GM19467 (cell line): ENCODE data around the gene CTXND1.

Experiments
- ATAC-seq: cut with Tn5 transposase; IDR thresholded peaks from one replicate; pipeline ENCODE4 v1.9.1; 2021; ENCODE audit warnings: mild to moderate bottlenecking, moderate library complexity; ENCODE audit not compliant: unreplicated experiment

Gene CTXND1

GRCh38 chr15:80183306-80183705, 68.7 kb downstream of the CTXND1 start:
- ATAC-seq: no peak

DNA sequence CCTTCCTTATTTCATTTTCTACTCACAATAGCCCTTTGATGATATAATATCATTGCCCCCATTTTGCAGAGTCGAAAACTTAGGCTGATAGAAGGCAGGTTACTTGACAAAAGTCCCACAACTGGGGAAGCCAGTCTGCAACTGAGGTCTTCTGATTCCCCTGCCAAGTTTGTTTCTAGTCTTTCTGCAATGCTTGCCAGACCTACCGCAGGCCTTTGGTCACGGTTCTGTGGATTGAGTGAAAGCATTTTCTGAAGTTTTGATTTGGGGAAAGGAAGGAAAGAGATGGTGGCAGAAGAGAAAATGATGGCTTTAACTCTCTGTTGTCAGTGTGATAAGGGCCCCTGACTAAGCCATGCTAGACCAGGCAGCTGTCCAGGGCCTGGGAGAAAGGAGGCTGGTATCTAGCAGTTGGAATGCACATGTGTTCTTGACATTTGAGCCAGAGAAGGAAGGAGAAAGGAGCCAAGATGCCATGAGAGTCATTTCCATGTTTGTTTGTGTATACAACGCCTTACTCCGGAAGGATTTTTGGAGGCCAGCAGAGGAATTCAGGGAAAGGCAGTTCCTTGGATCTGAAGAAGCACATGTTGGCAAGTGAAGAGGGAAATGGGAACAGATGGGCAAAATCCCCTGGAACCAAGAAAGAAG, 69.3 kb downstream of the CTXND1 start:
- ATAC-seq: no peak

GRCh38 chr15:80180986-80181385, 71.0 kb downstream of the CTXND1 start:
- ATAC-seq: no peak

DNA sequence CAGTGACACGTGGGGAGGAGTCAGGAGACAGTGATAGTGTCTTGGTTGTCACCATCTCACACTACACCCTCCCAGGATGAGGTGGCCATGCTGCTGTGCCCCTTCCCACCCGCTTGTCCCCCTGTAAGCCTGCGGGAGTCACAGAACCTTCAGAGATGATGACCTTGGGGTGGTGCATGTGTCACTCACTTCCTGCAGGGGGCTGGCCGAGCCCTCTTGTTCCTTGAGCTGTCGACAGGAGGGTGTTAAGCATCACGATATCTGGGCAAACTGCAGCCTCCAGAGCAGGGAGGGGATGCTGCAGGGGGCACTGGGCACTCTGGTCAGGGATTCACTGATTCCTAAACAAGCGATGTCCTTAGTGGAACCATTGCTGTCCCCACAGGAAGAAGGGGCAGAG, 71.5 kb downstream of the CTXND1 start:
- ATAC-seq: no peak

- no peak for ATAC-seq
These were observed 72.1 kb downstream of the CTXND1 start for GRCh38 chr15:80179935-80180334.

DNA sequence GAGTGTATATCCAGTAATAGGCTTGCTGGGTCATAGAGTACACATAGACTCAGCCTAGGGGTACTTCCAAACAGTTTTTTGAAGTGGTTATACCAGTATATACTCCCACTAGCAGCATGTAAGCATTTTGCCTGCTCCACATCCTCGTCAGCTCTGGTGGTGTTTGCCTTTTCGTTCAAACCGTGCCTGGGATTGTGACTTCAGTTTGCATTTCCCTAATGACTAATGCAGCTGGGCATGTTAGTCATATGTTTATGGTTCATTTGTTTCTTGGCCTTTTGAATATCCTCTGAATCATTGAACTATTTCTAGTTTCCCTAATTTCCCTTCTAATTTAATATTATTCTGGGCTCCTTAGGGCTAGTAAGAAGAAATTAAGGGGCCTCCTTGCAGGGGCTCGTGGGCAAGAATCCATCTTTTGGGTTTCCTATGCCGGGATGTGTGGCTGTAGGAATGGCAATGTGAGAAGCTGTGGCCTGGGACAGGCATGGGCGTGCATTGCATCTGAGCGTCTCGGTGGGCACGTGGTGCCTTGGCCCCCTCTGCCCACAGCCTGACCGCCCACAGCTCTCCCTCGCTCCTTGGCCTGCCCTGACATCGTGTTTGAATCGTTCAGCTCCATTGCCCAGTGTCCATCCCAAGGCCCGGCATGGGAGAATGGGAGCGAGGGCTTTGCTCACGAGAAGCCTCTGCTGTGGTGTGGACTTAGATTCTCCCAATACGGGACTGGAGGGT, 72.8 kb downstream of the CTXND1 start:
- no peak for ATAC-seq

- no peak for ATAC-seq
These were observed 74.9 kb downstream of the CTXND1 start for GRCh38 chr15:80177156-80177555.

DNA sequence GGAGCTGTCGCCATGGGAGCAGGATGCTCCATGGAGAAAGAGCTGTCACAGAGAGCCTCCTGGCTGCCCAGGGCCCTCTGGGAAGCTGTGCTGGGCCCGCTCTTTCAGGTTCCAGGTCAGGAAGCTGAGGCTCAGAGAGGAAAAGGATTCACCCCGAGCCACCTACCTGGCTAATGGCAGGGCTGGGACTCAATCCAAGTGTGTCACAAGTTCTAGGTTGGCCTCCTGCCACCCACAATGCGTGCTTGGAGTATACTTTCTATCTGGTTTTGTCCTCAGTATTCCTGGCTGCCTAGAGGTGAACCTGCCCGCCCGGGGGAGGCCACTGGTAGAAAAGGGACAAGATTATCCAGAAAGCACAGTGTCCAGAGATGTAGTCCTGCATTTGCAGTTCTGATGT, 75.6 kb downstream of the CTXND1 start:
- no peak for ATAC-seq

DNA sequence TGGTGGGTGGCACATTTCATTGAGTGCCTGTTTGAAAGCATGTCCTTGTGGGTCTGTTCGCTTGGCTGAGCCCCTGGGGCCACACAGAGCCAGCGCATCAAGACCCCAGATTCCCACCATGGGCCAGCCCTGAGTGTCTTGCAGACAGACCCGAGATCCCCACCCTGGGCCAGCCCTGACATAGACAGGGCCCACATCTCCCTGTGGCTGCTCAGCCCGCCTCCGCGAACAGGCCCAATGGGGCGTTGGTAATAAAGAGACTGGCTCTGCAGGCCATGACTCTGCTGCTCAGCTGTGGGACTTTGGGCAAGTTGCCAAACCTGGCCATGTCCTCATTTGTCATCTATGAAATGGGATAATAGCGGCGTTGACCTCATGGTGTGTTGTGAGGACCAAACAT, 76.6 kb downstream of the CTXND1 start:
- ATAC-seq: no peak

DNA sequence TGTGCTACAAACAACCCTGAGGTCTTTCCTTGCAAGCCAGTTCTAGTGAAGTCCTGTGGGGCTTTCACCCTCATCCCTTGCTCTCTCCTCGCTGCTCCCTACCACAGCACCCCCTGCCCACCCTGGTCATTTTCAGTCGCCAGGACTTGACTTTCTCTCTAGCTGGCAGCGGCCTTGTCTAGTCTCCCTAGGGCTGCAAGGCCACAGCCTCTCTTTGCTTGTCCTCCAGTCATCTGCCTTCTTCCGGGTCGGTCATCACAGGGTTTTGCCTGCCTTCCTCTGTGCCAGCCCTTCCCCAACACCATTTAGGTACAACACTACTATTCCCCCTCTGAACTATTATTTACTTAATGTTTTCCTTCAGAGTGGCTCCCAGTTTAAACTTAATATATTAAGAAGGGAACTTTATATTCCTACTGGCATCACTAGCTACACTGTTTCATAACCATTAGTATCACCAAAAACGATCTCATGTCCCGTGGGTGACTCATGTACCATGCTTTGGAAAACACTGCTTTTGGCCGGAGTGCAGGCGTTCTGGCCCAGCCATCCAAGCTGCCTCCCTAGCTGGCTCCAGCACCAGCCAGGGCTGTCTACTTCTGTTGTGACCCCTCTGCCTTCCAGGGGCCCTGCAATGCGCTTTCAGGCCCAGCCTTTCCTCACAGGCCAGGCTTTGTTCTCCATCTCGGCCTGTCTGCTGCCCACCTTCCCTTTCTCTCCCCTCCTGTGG, 77.8 kb downstream of the CTXND1 start:
- no peak for ATAC-seq

- ATAC-seq: peak; percentile 76
These were observed 78.8 kb downstream of the CTXND1 start for GRCh38 chr15:80173022-80173759.

DNA sequence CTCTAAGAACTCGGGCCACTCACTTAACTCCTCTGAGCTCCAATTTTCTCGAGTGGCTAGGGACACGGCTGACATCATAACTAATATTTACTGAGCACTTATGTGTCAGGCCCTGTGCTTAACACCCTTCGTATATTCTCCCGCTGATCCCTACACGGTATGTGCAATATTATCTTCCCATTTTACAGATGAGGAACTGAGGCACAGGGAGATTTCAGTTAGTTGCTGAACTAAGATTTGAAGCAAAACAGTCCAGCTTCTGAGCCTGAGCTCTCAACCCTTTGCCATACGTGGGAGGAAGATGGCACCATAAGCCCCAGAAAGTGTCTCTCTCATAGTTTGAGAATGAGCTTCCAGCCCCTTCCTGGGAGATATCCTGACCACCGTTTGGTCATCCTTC, 79.6 kb downstream of the CTXND1 start:
- ATAC-seq: no peak

DNA sequence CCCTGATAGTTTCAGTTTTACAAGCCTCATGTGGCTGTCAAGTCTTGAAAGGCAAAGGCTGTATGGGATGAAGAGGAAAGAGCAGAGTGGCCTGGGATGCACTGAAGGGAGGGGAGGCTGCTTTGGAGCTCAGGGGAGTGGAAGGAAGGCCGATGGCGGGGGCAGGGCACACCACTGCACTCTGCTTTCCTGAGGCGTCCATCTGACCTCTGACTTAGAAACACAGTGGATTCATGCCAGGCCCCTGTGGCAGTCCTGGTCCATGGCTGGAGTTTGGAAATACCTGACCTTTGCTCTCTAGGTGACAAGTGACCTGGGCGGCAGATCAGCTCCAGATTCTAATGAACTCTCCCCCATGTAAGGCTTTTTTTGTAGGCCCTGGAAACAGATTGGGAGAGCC, 80.2 kb downstream of the CTXND1 start:
- ATAC-seq: no peak

- ATAC-seq: no peak
These were observed 81.4 kb downstream of the CTXND1 start for GRCh38 chr15:80170596-80170995.

DNA sequence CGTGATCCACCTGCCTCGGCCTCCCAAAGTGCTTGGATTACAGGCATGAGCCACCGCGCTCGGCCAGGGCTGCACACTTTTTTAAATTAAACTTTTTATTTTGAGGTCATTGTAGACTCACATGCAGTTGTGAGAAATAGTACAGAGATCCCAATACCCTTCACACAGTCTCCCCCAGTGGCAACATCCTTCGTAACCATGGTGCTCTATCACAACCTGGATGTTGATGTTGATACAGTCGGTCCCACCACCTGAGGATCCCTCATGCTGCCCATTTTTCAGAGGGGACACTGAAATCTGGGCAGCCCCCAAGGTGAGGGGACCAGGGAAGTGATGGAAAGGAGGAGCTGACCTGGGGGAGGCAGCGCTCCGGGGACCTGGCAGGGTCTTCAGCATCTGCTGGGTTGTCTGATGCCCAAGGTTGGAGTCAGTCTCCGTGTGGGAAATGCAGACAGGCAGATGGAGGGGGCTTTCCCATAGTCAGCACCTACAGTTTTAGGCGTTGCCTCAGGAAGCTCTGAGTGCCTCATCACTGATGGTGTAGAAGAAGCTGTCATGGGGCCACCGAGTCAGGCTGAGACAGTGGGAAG, 82.2 kb downstream of the CTXND1 start:
- ATAC-seq: no peak

GRCh38 chr15:80168421-80168820, 83.6 kb downstream of the CTXND1 start:
- no peak for ATAC-seq

- ATAC-seq: no peak
These were observed 84.1 kb downstream of the CTXND1 start for GRCh38 chr15:80167936-80168335.

- no peak for ATAC-seq
These were observed 88.1 kb downstream of the CTXND1 start for GRCh38 chr15:80163897-80164296.

GRCh38 chr15:80163217-80163616, 88.8 kb downstream of the CTXND1 start:
- no peak for ATAC-seq

DNA sequence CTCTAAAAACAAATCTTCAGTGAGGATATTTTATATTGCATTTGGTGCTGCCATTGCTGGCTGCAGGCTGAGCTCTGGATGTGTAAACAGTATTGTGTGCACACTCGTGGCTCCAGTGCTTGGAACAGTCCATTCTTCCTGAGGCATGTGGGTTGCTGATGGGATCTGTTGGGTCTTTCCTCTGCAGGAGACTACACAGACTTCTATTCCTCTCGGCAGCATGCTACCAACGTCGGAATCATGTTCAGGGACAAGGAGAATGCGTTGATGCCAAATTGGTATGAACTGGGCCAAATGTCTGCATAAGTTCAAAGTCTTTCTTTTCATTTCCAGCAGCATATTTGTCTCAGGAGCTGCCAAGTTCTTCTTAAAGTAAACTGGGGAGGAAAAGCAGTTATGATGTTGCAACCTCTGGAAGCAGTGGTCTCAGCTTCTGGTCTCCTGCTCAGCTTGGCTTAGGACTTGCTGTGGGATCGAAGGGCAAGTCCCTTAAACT, 89.9 kb downstream of the CTXND1 start:
- ATAC-seq: no peak
